GM21390 (cell line): Measurements from ENCODE around the gene ANO1.

Source experiments
- ATAC-seq: cut with Tn5 transposase; IDR thresholded peaks from one replicate; pipeline ENCODE4 v1.9.1; 2021; ENCODE audit not compliant: unreplicated experiment

ANO1 gene

DNA sequence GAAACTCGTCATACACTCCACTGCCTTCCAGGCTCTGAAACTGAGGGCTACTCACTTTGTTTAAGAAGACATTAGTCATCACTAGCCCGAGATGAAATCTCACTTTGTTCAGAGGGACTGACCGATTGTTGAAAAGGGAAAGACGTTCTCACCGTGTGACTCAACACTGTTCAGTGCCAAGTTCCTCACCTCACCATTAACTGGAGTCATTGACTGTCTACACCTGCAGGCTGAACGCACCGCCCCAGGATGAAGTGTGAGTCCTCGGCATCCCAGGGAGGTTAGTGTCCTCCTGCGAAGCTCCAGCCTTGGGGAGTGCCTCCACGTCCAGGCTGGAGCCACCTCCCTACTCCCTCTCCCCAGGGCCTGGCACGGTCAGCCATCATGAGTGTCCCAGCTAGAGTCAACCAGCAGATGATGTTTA lies 155.4 kb downstream of the ANO1 start:
- no peak for ATAC-seq

GRCh38 chr11:70233962-70234361 lies 155.8 kb downstream of the ANO1 start:
- ATAC-seq, result no peak
